Spleen (tissue), 11 donors: ENCODE results near the gene DDX31. TPM values are rescaled to one million over a fixed set of nuclear protein-coding genes. Genes with fewer than 3 reads are reported as not detected.

Source experiments
- DNase-seq: peaks from one replicate; pipeline ENCODE4 v3.0.0-alpha.2; 2020
- H3K27ac ChIP-seq, 8 donors: fragments of 200-600 bp; sonication (generic) in 7 of 8; 1 replicate in 4 of 8; 2 replicates in 4 of 8; pipeline versions ENCODE4 v1.5.0 to v1.8.0; 2016 to 2021; ENCODE audit warnings: inconsistent platforms in 4 of 8, mild to moderate bottlenecking in 4 of 8, moderate library complexity in 1 of 8
- H3K27me3 ChIP-seq, 7 donors: fragments of 200-600 bp; sonication (generic) in 6 of 7; replicated peaks in 1 of 7; 1 replicate in 4 of 7; 2 replicates in 3 of 7; pipeline versions ENCODE4 v1.5.0 to v1.8.0; 2016 to 2021; ENCODE audit warnings: inconsistent platforms in 3 of 7, mild to moderate bottlenecking in 1 of 7
- H3K36me3 ChIP-seq, 6 donors: fragments of 200-600 bp; sonication (generic) in 5 of 6; 1 replicate in 4 of 6; 2 replicates in 2 of 6; pipeline versions ENCODE4 v1.5.0 to v1.8.0; 2016 to 2021; ENCODE audit warnings: inconsistent platforms in 2 of 6
- H3K4me1 ChIP-seq, 6 donors: fragments of 200-600 bp; sonication (generic) in 5 of 6; 1 replicate in 3 of 6; 2 replicates in 3 of 6; pipeline versions ENCODE4 v1.5.0 to v1.8.0; 2016 to 2021; ENCODE audit warnings: inconsistent platforms in 3 of 6
- H3K4me3 ChIP-seq, 8 donors: fragments of 200-600 bp; sonication (generic) in 7 of 8; 1 replicate in 4 of 8; 2 replicates in 4 of 8; pipeline versions ENCODE4 v1.5.0 to v1.8.0; 2016 to 2021; ENCODE audit warnings: inconsistent platforms in 4 of 8, mild to moderate bottlenecking in 4 of 8, moderate library complexity in 2 of 8
- H3K9me3 ChIP-seq, 8 donors: fragments of 200-600 bp; sonication (generic) in 7 of 8; 1 replicate in 4 of 8; 2 replicates in 4 of 8; pipeline versions ENCODE4 v1.5.0 to v1.8.0; 2016 to 2021; ENCODE audit warnings: inconsistent platforms in 4 of 8
- CTCF ChIP-seq, 11 experiments: fragments of 200-600 bp in 7 of 11; fragments of 450-650 bp in 4 of 11; sonication (generic) in 4 of 11; IDR thresholded peaks in 8 of 11; conservative IDR thresholded peaks in 3 of 11; 1 replicate in 7 of 11; 2 replicates in 4 of 11; pipeline versions ENCODE4 v1.4.0 to v1.8.0; 2016 to 2021; ENCODE audit warnings: antibody characterized with exemption in 11 of 11, inconsistent platforms in 4 of 11, mild to moderate bottlenecking in 1 of 11
- POLR2A ChIP-seq, 3 donors: fragments of 450-650 bp; IDR thresholded peaks; one replicate each; pipeline ENCODE4 v1.5.1; 2017; ENCODE audit warnings: antibody characterized with exemption in 3 of 3, mild to moderate bottlenecking in 1 of 3
- POLR2AphosphoS5 ChIP-seq, 3 donors: sonication (generic); formaldehyde crosslinking; IDR thresholded peaks; one replicate each; pipeline ENCODE4 v1.5.1; 2017; ENCODE audit warnings: antibody characterized with exemption in 3 of 3
- WGBS, 5 donors: extraction: QIAGEN DNeasy Blood & Tissue Kit in 3 of 5; methylation state at CpG; one replicate each; pipeline versions ENCODE4 v1.1.5 to v1.1.7; 2013 to 2018; 5-methylcytosine and 5-hydroxymethylcytosine counted together
- intact Hi-C: fragments of 100-400 bp; cut with DNase I; formaldehyde crosslinking; loops from one replicate; pipeline ENCODE4 v1.15.0; 2023; ENCODE audit warnings: low total_unique reads
- polyA plus RNA-seq, 3 donors: library from polyadenylated mRNA; stranded (reverse); fragments of 200-250 nt; gene quantifications; one replicate each; pipeline ENCODE4 v1.2.1, GENCODE V29; 2013
- total RNA-seq, 7 donors: library from RNA; depleted of rRNA in 3 of 7; stranded (reverse); fragments of >200 nt in 3 of 7; fragmentation: NEBNext Ultra II Directional in 4 of 7; extraction: Animal tissue kit (Norgen Biotek cat#: 25700) in 4 of 7; gene quantifications; one replicate each; pipeline versions ENCODE4 v1.1.0 to v1.2.1, GENCODE V29; 2016 to 2021
- donor health status: healthy with polysubstance abuse.
- donor health status: DM: no; HTN: no; CAD: no; lungs with moderate emphysema.
- donor health status: DM: no; HTN: no; CAD: no.
- donor health status: Bipolar disorder and iron deficiency.
- donor health status: healthy.
- donor health status: DM: no; HTN: no; CAD: no.
- donor health status: DM: yes; HTN: yes; CAD: no.

The DDX31 gene
- total and polyA plus RNA-seq, 10 donors, result 8.6 to 19.3 (median 14.7) TPM

- H3K9me3 ChIP-seq, result no peaks in the 10 kb centered on the region
- DNase-seq, result no peak
- intact Hi-C loops, result no loop called here
- no peak overlapping the region for H3K4me3 ChIP-seq
- TF ChIP-seq CTCF (IDR thresholded peaks at IDR 0.05 in 8 of 11, conservative IDR thresholded peaks at IDR 0.05 in 3 of 11) (no peak), POLR2A (IDR thresholded peaks at IDR 0.05) (no peak), POLR2AphosphoS5 (IDR thresholded peaks at IDR 0.05) (no peak)
- 78 to 89% (median 87%) methylated on average over 3 of the region's 3 CpGs for WGBS, 5 donors
- peaks cover 0 to 100% (median 57%) of the 10 kb centered on the region in 6 donors for H3K36me3 ChIP-seq
- no peaks in the 10 kb centered on the region for H3K4me1 ChIP-seq
- H3K27me3 ChIP-seq, result no peaks in the 10 kb centered on the region
- no peak overlapping the region for H3K27ac ChIP-seq
Measured at GRCh38 chr9:132602207-132602606, 67.6 kb downstream of the DDX31 start.

- WGBS, 5 donors, result 84 to 95% (median 93%) methylated on average over 12 of the region's 12 CpGs
- Histone ChIP-seq H3K4me3 (no peak overlapping the region), H3K27me3 (no peaks in the 10 kb centered on the region), H3K4me1 (no peaks in the 10 kb centered on the region), H3K27ac (no peak overlapping the region), H3K9me3 (no peaks in the 10 kb centered on the region), H3K36me3 (peaks cover 0 to 100% (median 51%) of the 10 kb centered on the region in 6 donors)
- no peak for DNase-seq
- TF ChIP-seq POLR2A (IDR thresholded peaks at IDR 0.05) (no peak), POLR2AphosphoS5 (IDR thresholded peaks at IDR 0.05) (no peak)
- intact Hi-C loops, result no loop called here
Measured at GRCh38 chr9:132600326-132600984, 69.3 kb downstream of the DDX31 start.

- 78 to 89% (median 86%) methylated on average over 13 to 16 of the region's 16 CpGs for WGBS, 5 donors
- DNase-seq, result no peak
- no peak overlapping the region for H3K27ac ChIP-seq
- no peak for TF ChIP-seq POLR2AphosphoS5 (IDR thresholded peaks at IDR 0.05)
- no peak for TF ChIP-seq CTCF (IDR thresholded peaks at IDR 0.05 in 8 of 11, conservative IDR thresholded peaks at IDR 0.05 in 3 of 11)
- TF ChIP-seq POLR2A (IDR thresholded peaks at IDR 0.05), result no peak
- H3K27me3 ChIP-seq, result peaks cover 0 to 9% (median 4%) of the 10 kb centered on the region in 7 donors
- H3K9me3 ChIP-seq, result no peaks in the 10 kb centered on the region
- H3K36me3 ChIP-seq, result peaks cover 6 to 95% (median 49%) of the 10 kb centered on the region in 6 donors
- no peaks in the 10 kb centered on the region for H3K4me1 ChIP-seq
- no peak overlapping the region for H3K4me3 ChIP-seq
- intact Hi-C loops, result no loop called here
Measured at GRCh38 chr9:132597073-132597775, 72.6 kb downstream of the DDX31 start.

- intact Hi-C loops, result no loop called here
- no peak overlapping the region for H3K4me3 ChIP-seq
- H3K36me3 ChIP-seq, result peaks cover 6 to 85% (median 42%) of the 10 kb centered on the region in 6 donors
- no peaks in the 10 kb centered on the region for H3K9me3 ChIP-seq
- no peak for DNase-seq
- peaks cover 0 to under 1% (median 0%) of the 10 kb centered on the region in 6 donors for H3K4me1 ChIP-seq
- H3K27me3 ChIP-seq, result peaks cover 0 to 20% (median 14%) of the 10 kb centered on the region in 7 donors
- no peak overlapping the region for H3K27ac ChIP-seq
- TF ChIP-seq POLR2AphosphoS5 (IDR thresholded peaks at IDR 0.05) (no peak), CTCF (IDR thresholded peaks at IDR 0.05 in 8 of 11, conservative IDR thresholded peaks at IDR 0.05 in 3 of 11) (no peak), POLR2A (IDR thresholded peaks at IDR 0.05) (no peak)
- 63 to 77% (median 72%) methylated on average over 3 of the region's 3 CpGs for WGBS, 5 donors
Measured at GRCh38 chr9:132596200-132596599, 73.6 kb downstream of the DDX31 start.
